Middle frontal gyrus (tissue), 1 donor: ENCODE data around the gene TBC1D8.
A peak's percentile ranks its signal among the peaks of the same experiment; 100 is the strongest.

Experiments
- DNase-seq: peaks from one replicate; pipeline ENCODE4 v3.0.0-alpha.2; 2015; ENCODE audit warnings: low spot score; ENCODE audit errors: extremely low spot score

Gene TBC1D8

GRCh38 chr2:100982431-100982861 lies 168.7 kb downstream of the TBC1D8 start:
- no peak for DNase-seq

GRCh38 chr2:100981011-100981410 lies 170.2 kb downstream of the TBC1D8 start:
- DNase-seq: no peak

GRCh38 chr2:100980046-100980445 lies 171.1 kb downstream of the TBC1D8 start:
- no peak for DNase-seq

DNA sequence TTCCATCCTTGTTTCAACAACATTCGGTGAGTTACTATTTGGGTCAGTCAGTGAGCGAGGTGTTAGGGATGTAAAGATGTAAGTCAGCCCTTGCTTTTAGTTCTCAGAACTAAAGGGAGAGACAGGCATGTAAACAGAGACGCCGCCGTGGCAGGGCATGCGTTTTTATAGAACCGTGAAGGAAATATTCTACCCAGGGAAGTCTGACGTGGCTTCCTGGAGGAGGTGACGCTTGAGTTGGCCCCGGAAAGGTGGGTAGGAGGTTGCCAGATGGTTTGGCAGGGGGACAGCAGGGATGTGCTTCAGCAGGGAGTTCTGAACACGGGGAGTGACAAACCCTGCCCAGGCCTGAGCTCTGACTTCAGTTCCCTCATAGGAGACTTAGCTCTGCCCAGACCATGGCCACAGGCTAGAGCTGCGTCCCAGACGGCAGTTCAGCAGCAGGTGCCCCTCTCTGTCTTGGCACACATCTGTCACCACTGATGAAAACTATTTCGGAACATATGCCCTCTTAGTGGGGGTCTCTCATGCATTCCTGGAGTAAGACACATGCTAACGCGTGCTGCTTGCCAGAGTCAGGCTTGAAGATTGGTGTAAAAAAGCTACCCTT lies 172.5 kb downstream of the TBC1D8 start:
- peak; percentile 23 for DNase-seq

GRCh38 chr2:100977511-100977910 lies 173.7 kb downstream of the TBC1D8 start:
- DNase-seq: no peak

GRCh38 chr2:100976645-100977391 lies 174.4 kb downstream of the TBC1D8 start:
- no peak for DNase-seq

DNA sequence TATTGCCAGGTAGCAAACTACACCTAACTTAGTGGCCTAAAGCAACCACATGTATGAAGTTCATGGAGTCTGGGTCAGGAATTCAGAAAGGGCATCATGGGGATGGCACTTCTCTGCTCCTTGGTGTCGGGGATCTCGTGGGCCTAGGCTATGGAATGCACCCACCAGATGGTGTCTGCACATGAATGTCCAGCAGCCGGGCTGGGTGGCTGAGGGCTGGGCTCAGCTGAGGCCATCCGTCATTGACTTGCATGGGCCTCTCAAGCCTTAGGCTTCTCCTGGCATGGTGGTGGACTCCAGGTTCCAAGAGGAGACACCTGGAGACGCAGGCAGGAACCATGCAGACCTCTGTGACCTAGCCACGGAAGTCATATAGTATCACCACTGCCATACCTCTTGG lies 175.1 kb downstream of the TBC1D8 start:
- DNase-seq: no peak

GRCh38 chr2:100975521-100975785 lies 175.7 kb downstream of the TBC1D8 start:
- DNase-seq: no peak

- no peak for DNase-seq
These were observed 176.3 kb downstream of the TBC1D8 start for GRCh38 chr2:100974712-100975520.

DNA sequence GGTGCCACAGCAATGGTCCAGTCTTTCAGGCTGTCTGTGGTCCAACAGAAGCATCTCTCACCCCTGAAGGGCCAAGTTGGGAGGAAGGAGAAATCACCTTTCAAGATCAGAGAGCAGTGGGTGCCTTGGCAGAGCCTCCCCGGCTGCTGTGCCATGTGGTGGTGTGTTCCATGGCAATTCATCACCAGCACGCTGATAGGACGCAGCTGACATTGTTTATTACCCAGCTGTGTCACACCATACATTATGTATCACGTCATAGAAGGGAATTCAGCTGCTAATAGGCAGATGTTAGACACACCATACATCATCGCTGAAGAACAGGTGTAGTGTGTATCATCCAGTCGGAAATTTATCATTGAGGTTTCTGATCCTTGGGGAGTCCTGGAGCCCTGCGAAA lies 178.7 kb downstream of the TBC1D8 start:
- no peak for DNase-seq

- no peak for DNase-seq
These were observed 180.0 kb downstream of the TBC1D8 start for GRCh38 chr2:100971221-100971620.

GRCh38 chr2:100969998-100970397 lies 181.2 kb downstream of the TBC1D8 start:
- no peak for DNase-seq

GRCh38 chr2:100968146-100969145 lies 182.7 kb downstream of the TBC1D8 start:
- DNase-seq: no peak

GRCh38 chr2:100967716-100968115 lies 183.5 kb downstream of the TBC1D8 start:
- no peak for DNase-seq

DNA sequence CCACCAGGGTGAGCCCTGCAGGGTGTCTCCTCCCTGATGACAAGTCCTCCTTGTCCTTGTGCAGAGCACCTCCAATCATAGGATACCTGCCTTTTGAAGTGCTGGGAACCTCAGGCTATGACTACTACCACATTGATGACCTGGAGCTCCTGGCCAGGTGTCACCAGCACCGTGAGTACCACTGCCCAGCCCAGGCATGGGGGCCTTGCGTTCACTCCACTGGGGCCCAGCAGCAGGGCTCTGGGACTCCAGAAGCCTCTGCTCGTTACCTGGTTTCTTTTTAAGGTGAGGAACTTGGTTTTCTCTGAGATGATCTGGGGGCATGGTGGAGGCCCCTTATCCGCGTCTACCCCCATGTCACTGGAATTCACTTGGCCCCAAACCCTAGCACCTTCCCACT lies 185.6 kb downstream of the TBC1D8 start:
- DNase-seq: no peak

- DNase-seq: no peak
These were observed 186.5 kb downstream of the TBC1D8 start for GRCh38 chr2:100964681-100965169.

GRCh38 chr2:100964222-100964621 lies 187.0 kb downstream of the TBC1D8 start:
- no peak for DNase-seq

DNA sequence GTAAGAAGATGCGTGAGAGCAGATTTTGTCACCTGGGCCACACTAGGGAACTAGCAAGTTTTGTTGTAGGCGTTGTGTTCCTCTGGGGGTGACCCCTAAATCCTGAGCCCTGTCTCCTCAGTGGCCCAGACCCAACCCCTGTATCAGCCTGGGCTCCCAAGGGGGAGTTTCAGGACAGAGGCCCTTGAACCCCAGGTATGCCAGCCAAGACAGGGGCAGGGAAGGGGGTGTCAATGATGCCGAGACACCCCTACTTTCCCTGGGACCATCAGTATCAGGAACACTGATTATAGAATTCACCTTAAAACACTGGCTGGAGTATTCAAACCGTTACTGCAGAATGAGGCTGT lies 188.2 kb downstream of the TBC1D8 start:
- no peak for DNase-seq

DNA sequence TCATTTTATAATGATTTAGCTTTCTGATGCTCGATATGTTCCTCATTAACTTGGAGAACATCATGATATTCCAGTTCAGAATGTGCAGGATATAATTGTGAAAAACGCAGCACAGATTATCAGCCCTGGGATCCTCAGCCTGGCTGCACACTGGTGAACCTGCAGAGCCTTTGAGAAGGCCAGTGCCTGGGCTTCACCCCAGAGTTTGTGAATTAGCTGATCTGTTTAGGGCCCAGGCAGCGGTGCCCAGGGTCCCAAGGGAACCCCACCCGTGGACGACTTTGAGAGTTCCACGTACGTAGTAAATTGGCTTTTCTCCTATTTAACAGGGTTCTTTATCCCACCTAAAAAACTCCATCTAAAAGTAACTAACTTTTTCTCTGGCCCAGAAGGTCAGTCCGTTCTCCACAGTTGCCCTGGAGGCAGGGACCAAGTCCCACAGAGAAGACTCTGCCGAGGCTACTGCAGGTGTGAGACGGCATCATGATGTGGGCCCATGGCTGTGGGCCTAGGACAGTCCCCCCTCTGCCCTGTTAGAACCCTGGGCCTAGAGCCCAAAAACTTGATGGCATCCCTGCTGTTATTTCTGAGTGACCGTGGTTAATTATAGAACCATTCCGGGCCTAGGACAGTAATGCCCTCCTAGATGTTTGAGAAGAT lies 188.7 kb downstream of the TBC1D8 start:
- no peak for DNase-seq

DNA sequence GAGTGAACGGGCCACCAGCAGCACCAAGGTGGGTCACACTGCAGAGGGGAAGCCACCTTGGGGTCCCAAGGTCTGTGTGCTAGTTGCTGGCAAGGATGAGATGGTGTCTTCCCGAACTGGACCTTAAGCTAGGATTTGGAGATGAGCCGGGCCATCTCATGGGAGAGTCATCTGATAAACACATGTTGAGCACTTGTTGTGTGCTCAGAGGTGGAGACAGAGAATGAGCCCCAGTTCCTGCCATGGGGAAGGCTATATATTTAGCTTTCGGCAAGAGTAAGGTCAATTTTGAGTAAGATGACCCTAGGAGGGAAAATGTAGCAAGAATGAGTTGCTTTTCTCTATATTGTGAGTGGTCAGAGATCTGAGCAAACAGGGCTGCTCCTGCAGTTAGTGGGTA lies 190.5 kb downstream of the TBC1D8 start:
- no peak for DNase-seq
